Neuronal stem cell (in vitro differentiated cells): Measurements from ENCODE around the gene IRGC.
A peak's percentile ranks its signal among the peaks of the same experiment; 100 is the strongest.

Source experiments
- DNase-seq: peaks from one replicate; pipeline ENCODE4 v3.0.0-alpha.2; 2013; ENCODE audit warnings: low spot score
- H2AFZ ChIP-seq: one replicate; pipeline ENCODE4 v1.6.1; 2013; ENCODE audit warnings: mild to moderate bottlenecking, low read length, inconsistent platforms
- H2AK5ac ChIP-seq: 2 replicates; pipeline ENCODE4 v1.6.1; 2013; ENCODE audit warnings: low read depth, mild to moderate bottlenecking, inconsistent platforms, low read length, moderate library complexity, mixed read lengths
- H2BK120ac ChIP-seq: 2 replicates; pipeline ENCODE4 v1.6.1; 2013; ENCODE audit warnings: low read depth, mild to moderate bottlenecking, inconsistent platforms, low read length, moderate library complexity, mixed read lengths
- H2BK12ac ChIP-seq: one replicate; pipeline ENCODE4 v1.6.1; 2013; ENCODE audit warnings: low read length, inconsistent platforms
- H2BK15ac ChIP-seq: 2 replicates; pipeline ENCODE4 v1.6.1; 2013; ENCODE audit warnings: mild to moderate bottlenecking, low read length, inconsistent platforms, mixed read lengths
- H2BK5ac ChIP-seq: one replicate; pipeline ENCODE4 v1.6.1; 2013; ENCODE audit warnings: inconsistent platforms, mild to moderate bottlenecking, low read length, moderate library complexity
- H3K14ac ChIP-seq: one replicate; pipeline ENCODE4 v1.6.1; 2013; ENCODE audit warnings: low read length, inconsistent platforms
- H3K18ac ChIP-seq: 2 replicates; pipeline ENCODE4 v1.6.1; 2013; ENCODE audit warnings: low read length, inconsistent platforms
- H3K23ac ChIP-seq: 2 replicates; pipeline ENCODE4 v1.6.1; 2013; ENCODE audit warnings: low read depth, mild to moderate bottlenecking, mixed read lengths, low read length, inconsistent platforms; ENCODE audit not compliant: poor library complexity
- H3K27ac ChIP-seq: replicated peaks from 3 replicates; pipeline ENCODE4 v1.5.1; 2013; ENCODE audit warnings: low read length, inconsistent platforms
- H3K27me3 ChIP-seq, 3 experiments: 2 replicates each; pipeline ENCODE4 v1.6.1; 2013; ENCODE audit warnings: low read length in 3 of 3, mild to moderate bottlenecking in 2 of 3, inconsistent platforms in 1 of 3, low read depth in 1 of 3, mixed read lengths in 1 of 3, moderate library complexity in 1 of 3; ENCODE audit not compliant: control insufficient read depth in 3 of 3, insufficient read depth in 3 of 3
- H3K36me3 ChIP-seq, 2 donors: replicated peaks in 1 of 2; 2 replicates each; pipeline ENCODE4 v1.6.1; 2013; ENCODE audit warnings: low read length in 2 of 2; ENCODE audit not compliant: control insufficient read depth in 2 of 2, insufficient read depth in 2 of 2
- H3K4ac ChIP-seq: 2 replicates; pipeline ENCODE4 v1.6.1; 2013; ENCODE audit warnings: inconsistent platforms, mild to moderate bottlenecking, low read length, moderate library complexity
- H3K4me1 ChIP-seq, 2 donors: 1 replicate in 1 of 2; 2 replicates in 1 of 2; pipeline ENCODE4 v1.6.1; 2013; ENCODE audit warnings: low read length in 2 of 2, low read depth in 1 of 2; ENCODE audit not compliant: control insufficient read depth in 2 of 2, insufficient read depth in 1 of 2
- H3K4me2 ChIP-seq: one replicate; pipeline ENCODE4 v1.6.1; 2013; ENCODE audit warnings: mild to moderate bottlenecking, low read length, inconsistent platforms; ENCODE audit not compliant: insufficient read depth, poor library complexity, severe bottlenecking
- H3K4me3 ChIP-seq, 2 donors: 2 replicates each; pipeline ENCODE4 v1.5.1; 2013; ENCODE audit warnings: low read length in 2 of 2, mild to moderate bottlenecking in 2 of 2, inconsistent platforms in 1 of 2, moderate library complexity in 1 of 2
- H3K79me1 ChIP-seq: one replicate; pipeline ENCODE4 v1.6.1; 2013; ENCODE audit warnings: low read depth, mild to moderate bottlenecking, inconsistent platforms, low read length, moderate library complexity
- H3K9ac ChIP-seq: one replicate; pipeline ENCODE4 v1.6.1; 2013; ENCODE audit warnings: mild to moderate bottlenecking, low read depth, low read length, inconsistent platforms; ENCODE audit not compliant: poor library complexity
- H3K9me3 ChIP-seq, 2 donors: replicated peaks in 1 of 2; 2 replicates each; pipeline versions ENCODE3 to v1.6.1; 2013; ENCODE audit warnings: low read length in 2 of 2, mild to moderate bottlenecking in 2 of 2, inconsistent platforms in 1 of 2, low read depth in 1 of 2, mixed read lengths in 1 of 2, moderate library complexity in 1 of 2; ENCODE audit not compliant: control insufficient read depth in 2 of 2, insufficient read depth in 1 of 2
- H4K8ac ChIP-seq: one replicate; pipeline ENCODE4 v1.6.1; 2013; ENCODE audit warnings: low read depth, mild to moderate bottlenecking, inconsistent platforms, low read length, moderate library complexity
- H4K91ac ChIP-seq: one replicate; pipeline ENCODE4 v1.6.1; 2013; ENCODE audit warnings: low read length, low read depth, mild to moderate bottlenecking, inconsistent platforms; ENCODE audit not compliant: poor library complexity
- WGBS, 2 donors: extraction: QIAGEN DNeasy Blood & Tissue Kit; methylation state at CpG; one replicate each; pipeline ENCODE4 v1.1.7; 2013; ENCODE audit warnings: missing lambda C conversion rate in 2 of 2, mixed read lengths in 1 of 2; ENCODE audit not compliant: insufficient read length in 2 of 2, insufficient replicate concordance in 1 of 2; ENCODE audit errors: extremely low coverage in 2 of 2; 5-methylcytosine and 5-hydroxymethylcytosine counted together

The IRGC gene

DNA sequence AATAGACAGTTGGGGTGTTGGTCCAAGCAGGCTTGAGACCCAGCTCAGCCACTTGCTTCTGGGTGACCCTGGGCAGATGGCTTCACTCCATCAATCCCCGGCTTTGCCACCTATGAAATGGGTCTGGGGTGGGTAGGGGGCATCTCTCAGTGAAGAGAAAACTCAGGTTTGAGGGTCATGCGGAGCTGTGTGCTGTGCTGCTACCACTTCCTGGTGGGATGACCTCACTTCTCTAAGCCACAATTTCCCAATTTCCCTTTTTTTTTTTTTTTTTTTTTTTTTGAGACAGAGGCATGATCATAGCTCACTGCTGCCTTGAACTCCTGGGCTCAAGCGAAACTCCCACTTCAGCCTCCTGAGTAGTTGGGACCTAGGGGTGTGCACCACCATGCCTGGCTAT, 41.3 kb upstream of the IRGC start:
- Histone ChIP-seq H2AK5ac (no peak overlapping the region), H3K27me3 (peaks cover 6 to 38% (median 10%) of the 10 kb centered on the region in 3 experiments), H3K18ac (no peak overlapping the region), H3K9me3 (peaks cover 0 to 2% of the 10 kb centered on the region in 2 donors), H3K23ac (no peak overlapping the region), H3K79me1 (peaks cover 2% of the 10 kb centered on the region), H3K9ac (no peak overlapping the region), H3K14ac (no peak overlapping the region), H2BK15ac (no peak overlapping the region), H3K4me2 (no peak overlapping the region), H3K4me1 (peaks cover 6% of the 10 kb centered on the region in 2 donors), H3K4ac (no peak overlapping the region), H4K8ac (no peak overlapping the region), H3K27ac (no peak overlapping the region), H2AFZ (no peak overlapping the region), H4K91ac (no peak overlapping the region), H3K4me3 (no peak overlapping the region), H2BK12ac (no peak overlapping the region), H3K36me3 (no peaks in the 10 kb centered on the region), H2BK5ac (no peak overlapping the region), H2BK120ac (no peak overlapping the region)
- WGBS, 2 donors, result no CpG with 5 or more reads among the region's 3 CpGs
- DNase-seq, result no peak

DNA sequence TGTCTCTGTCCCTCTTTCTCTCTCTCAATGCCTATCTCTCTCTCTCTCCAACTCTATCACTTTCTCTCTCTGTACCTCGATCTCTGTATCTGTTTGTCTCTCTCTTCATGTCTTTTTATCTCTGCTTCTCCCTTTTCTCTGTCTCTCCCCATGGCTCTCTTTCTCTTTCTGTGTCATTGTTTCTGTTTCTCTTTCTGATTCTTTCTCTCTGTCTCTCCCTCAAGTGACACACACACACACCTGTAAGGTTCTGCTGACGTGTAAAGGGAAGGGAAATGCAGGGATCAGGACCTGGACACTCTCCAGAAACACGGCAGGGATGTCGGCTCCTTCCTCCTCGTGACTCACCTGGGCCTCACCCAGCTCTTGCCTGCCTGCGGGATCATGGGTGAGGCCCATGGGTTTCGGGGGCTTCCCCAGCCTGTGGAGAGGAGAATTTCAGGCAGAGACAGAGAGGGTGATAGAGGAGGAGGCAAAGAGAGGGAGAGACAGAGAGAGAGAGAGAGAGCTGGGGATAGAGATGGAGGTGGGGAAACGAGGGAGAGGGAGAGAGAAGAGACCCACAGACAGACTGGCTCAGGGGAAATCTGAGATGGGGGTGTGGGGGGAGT, 40.5 kb upstream of the IRGC start:
- no peak overlapping the region for H2AK5ac ChIP-seq
- no peak overlapping the region for H4K8ac ChIP-seq
- H3K9ac ChIP-seq, result no peak overlapping the region
- H3K27me3 ChIP-seq, result peaks cover 0 to 31% (median 3%) of the 10 kb centered on the region in 3 experiments
- DNase-seq, result no peak
- peaks cover 2% of the 10 kb centered on the region for H3K79me1 ChIP-seq
- peak overlapping the region; percentile 5 for H2AFZ ChIP-seq
- no peaks in the 10 kb centered on the region for H3K36me3 ChIP-seq
- no peak overlapping the region for H3K4ac ChIP-seq
- peak overlapping the region; percentile 26 for H3K23ac ChIP-seq
- peaks cover 0 to 2% of the 10 kb centered on the region in 2 donors for H3K9me3 ChIP-seq
- no peak overlapping the region for H3K4me2 ChIP-seq
- WGBS, 2 donors, result no CpG with 5 or more reads among the region's 8 CpGs
- peaks cover 0 to 2% of the 10 kb centered on the region in 2 donors for H3K4me1 ChIP-seq
- H3K14ac ChIP-seq, result no peak overlapping the region
- no peak overlapping the region for H2BK15ac ChIP-seq
- no peak overlapping the region for H3K4me3 ChIP-seq
- H3K18ac ChIP-seq, result peak overlapping the region; percentile 32
- no peak overlapping the region for H2BK120ac ChIP-seq
- H2BK5ac ChIP-seq, result no peak overlapping the region
- no peak overlapping the region for H4K91ac ChIP-seq
- no peak overlapping the region for H2BK12ac ChIP-seq
- H3K27ac ChIP-seq, result no peak overlapping the region

DNA sequence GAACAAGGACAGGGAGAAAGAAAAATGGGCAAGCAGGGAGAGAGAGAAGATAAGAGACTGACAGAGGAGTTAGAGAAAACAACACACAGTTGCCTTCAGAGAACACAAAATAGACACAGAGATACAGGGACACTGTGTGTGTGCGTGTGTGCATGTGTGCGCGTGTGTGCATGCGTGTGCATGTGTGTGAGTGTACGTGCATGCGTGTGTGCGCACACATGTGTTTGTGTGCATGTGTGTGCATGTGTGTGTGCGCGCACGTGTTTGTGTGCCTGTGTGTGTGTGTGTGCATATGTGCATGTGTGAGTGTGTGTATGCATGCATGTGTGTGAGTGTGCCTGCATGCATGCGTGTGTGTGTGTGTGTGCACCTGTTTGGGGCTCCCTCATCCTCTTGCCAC, 40.0 kb upstream of the IRGC start:
- no peaks in the 10 kb centered on the region for H3K36me3 ChIP-seq
- peaks cover 0 to 2% of the 10 kb centered on the region in 2 donors for H3K9me3 ChIP-seq
- H2BK120ac ChIP-seq, result no peak overlapping the region
- no peak overlapping the region for H2AK5ac ChIP-seq
- H2BK15ac ChIP-seq, result no peak overlapping the region
- peak overlapping the region; percentile 87 for H3K23ac ChIP-seq
- H4K91ac ChIP-seq, result no peak overlapping the region
- WGBS, 2 donors, result no CpG with 5 or more reads among the region's 11 CpGs
- H3K4me3 ChIP-seq, result peak overlapping the region in 1 of 2 donors; percentile 37
- peaks cover 2% of the 10 kb centered on the region for H3K79me1 ChIP-seq
- H2BK12ac ChIP-seq, result peak overlapping the region; percentile 80
- H3K4me2 ChIP-seq, result no peak overlapping the region
- H3K4ac ChIP-seq, result peak overlapping the region; percentile 57
- H4K8ac ChIP-seq, result no peak overlapping the region
- H3K9ac ChIP-seq, result no peak overlapping the region
- peaks cover 0 to 25% (median 0%) of the 10 kb centered on the region in 3 experiments for H3K27me3 ChIP-seq
- H3K27ac ChIP-seq, result no peak overlapping the region
- H2AFZ ChIP-seq, result no peak overlapping the region
- no peak for DNase-seq
- peaks cover 0 to 2% of the 10 kb centered on the region in 2 donors for H3K4me1 ChIP-seq
- H3K14ac ChIP-seq, result peak overlapping the region; percentile 100
- no peak overlapping the region for H2BK5ac ChIP-seq
- peak overlapping the region; percentile 23 for H3K18ac ChIP-seq

GRCh38 chr19:43678512-43679261, 37.2 kb upstream of the IRGC start:
- Histone ChIP-seq H3K9ac (no peak overlapping the region), H2AK5ac (no peak overlapping the region), H3K4me2 (no peak overlapping the region), H3K4me1 (peaks cover 0 to 2% of the 10 kb centered on the region in 2 donors), H2BK120ac (no peak overlapping the region), H4K91ac (no peak overlapping the region), H3K18ac (no peak overlapping the region), H3K4me3 (no peak overlapping the region), H2BK5ac (no peak overlapping the region), H3K4ac (no peak overlapping the region), H4K8ac (no peak overlapping the region), H3K27me3 (peaks cover 0 to 19% (median 0%) of the 10 kb centered on the region in 3 experiments), H3K27ac (no peak overlapping the region), H3K79me1 (peaks cover 2% of the 10 kb centered on the region), H2BK12ac (no peak overlapping the region), H3K14ac (no peak overlapping the region), H3K23ac (no peak overlapping the region), H3K36me3 (no peaks in the 10 kb centered on the region), H3K9me3 (peaks cover 0 to 2% of the 10 kb centered on the region in 2 donors), H2BK15ac (no peak overlapping the region), H2AFZ (no peak overlapping the region)
- no CpG with 5 or more reads among the region's 11 CpGs for WGBS, 2 donors
- DNase-seq, result no peak
